Gastrocnemius medialis (tissue), 4 donors: ENCODE measurements around the gene MBNL1. TPM values are rescaled to one million over a fixed set of nuclear protein-coding genes. Genes with fewer than 3 reads are reported as not detected.

Source experiments
- ATAC-seq, 2 donors: fragments of 150-250 bp; one replicate each; pipeline ENCODE4 v1.9.1; 2016
- DNase-seq, 2 donors: peaks; one replicate each; pipeline ENCODE4 v3.0.0-alpha.2; 2019
- H3K27ac ChIP-seq, 4 donors: fragments of 200-600 bp; sonication (generic); 1 replicate in 1 of 4; 2 replicates in 3 of 4; pipeline ENCODE4 v1.5.1; 2016 to 2018; ENCODE audit warnings: mild to moderate bottlenecking in 2 of 4, moderate library complexity in 1 of 4
- H3K27me3 ChIP-seq, 3 donors: fragments of 200-600 bp; sonication (generic) in 2 of 3; 1 replicate in 1 of 3; 2 replicates in 2 of 3; pipeline versions ENCODE4 v1.5.1 to v1.6.0; 2016 to 2019; ENCODE audit warnings: mild to moderate bottlenecking in 1 of 3, moderate library complexity in 1 of 3
- H3K36me3 ChIP-seq, 2 donors: fragments of 200-600 bp; sonication (generic) in 1 of 2; one replicate each; pipeline ENCODE4 v1.5.1; 2017 to 2018
- H3K4me1 ChIP-seq, 2 donors: fragments of 200-600 bp; sonication (generic) in 1 of 2; one replicate each; pipeline ENCODE4 v1.5.1; 2016 to 2017; ENCODE audit warnings: mild to moderate bottlenecking in 2 of 2
- H3K4me3 ChIP-seq, 4 donors: fragments of 200-600 bp; sonication (generic) in 3 of 4; 1 replicate in 1 of 4; 2 replicates in 3 of 4; pipeline ENCODE4 v1.5.1; 2016 to 2019; ENCODE audit warnings: mild to moderate bottlenecking in 2 of 4
- H3K9me3 ChIP-seq, 3 donors: fragments of 200-600 bp; sonication (generic) in 2 of 3; 1 replicate in 1 of 3; 2 replicates in 2 of 3; pipeline ENCODE4 v1.5.1; 2016 to 2019
- CTCF ChIP-seq, 5 experiments: fragments of 450-650 bp in 3 of 5; fragments of 200-600 bp in 2 of 5; sonication (generic) in 2 of 5; IDR thresholded peaks in 4 of 5; conservative IDR thresholded peaks in 1 of 5; 1 replicate in 4 of 5; 2 replicates in 1 of 5; pipeline ENCODE4 v1.5.1; 2016 to 2019; ENCODE audit warnings: antibody characterized with exemption in 5 of 5, mild to moderate bottlenecking in 3 of 5, moderate library complexity in 3 of 5
- POLR2A ChIP-seq, 2 donors: fragments of 450-650 bp; IDR thresholded peaks; one replicate each; pipeline ENCODE4 v1.6.1; 2017; ENCODE audit warnings: antibody characterized with exemption in 2 of 2, mild to moderate bottlenecking in 2 of 2, moderate library complexity in 2 of 2
- in situ Hi-C, 4 donors: fragments of 200-750 bp; cut with MboI; loops; one replicate each; pipeline versions ENCODE4 v1.15.0 to v1.8.0; 2017; ENCODE audit warnings: low sequenced_read_pairs in 4 of 4
- intact Hi-C: fragments of 100-400 bp; cut with DNase I; formaldehyde crosslinking; loops from one replicate; pipeline ENCODE4 v1.15.1; 2023; ENCODE audit warnings: low total_unique reads
- total RNA-seq, 4 donors: library from RNA; depleted of rRNA; stranded (reverse); fragments of >200 nt; gene quantifications; one replicate each; pipeline versions ENCODE4 v1.1.0 to v1.2.3, GENCODE V29; 2016

Gene MBNL1
- total RNA-seq, 4 donors from 2014 or later = 519 to 597 (median 557) TPM

GRCh38 chr3:152447511-152447910 lies 178.8 kb downstream of the MBNL1 start:
- Histone ChIP-seq H3K27ac (peak overlapping the region; percentile 17 to 69 (median 42)), H3K27me3 (no peaks in the 10 kb centered on the region), H3K36me3 (peaks cover 0 to 71% of the 10 kb centered on the region in 2 donors), H3K9me3 (no peaks in the 10 kb centered on the region), H3K4me1 (peaks cover 54 to 55% of the 10 kb centered on the region in 2 donors), H3K4me3 (no peak overlapping the region)
- DNase-seq = no peak
- in situ Hi-C loops = loop anchor here in 3 of 4 donors (10.0 to 25.0 kb wide), 4 partner anchors 183 to 373 kb away; partner anchors contain the start of gene MBNL1 (in 2 of the 3)
- TF ChIP-seq CTCF (IDR thresholded peaks at IDR 0.05 in 4 of 5, conservative IDR thresholded peaks at IDR 0.05 in 1 of 5) = no peak
- TF ChIP-seq POLR2A (IDR thresholded peaks at IDR 0.05) = no peak
- no peak for ATAC-seq
- intact Hi-C loops = loop anchor here (5.0 to 10.0 kb wide), 2 partner anchors 220 to 373 kb away; no protein-coding TSS in a partner anchor

GRCh38 chr3:152448091-152448490 lies 179.4 kb downstream of the MBNL1 start:
- ATAC-seq = no peak
- in situ Hi-C loops (loop anchor here in 3 of 4 donors (10.0 to 25.0 kb wide), 4 partner anchors 183 to 373 kb away; partner anchors contain the start of gene MBNL1 (in 2 of the 3)), intact Hi-C loops (loop anchor here (5.0 to 10.0 kb wide), 2 partner anchors 221 to 373 kb away; no protein-coding TSS in a partner anchor)
- Histone ChIP-seq H3K9me3 (no peaks in the 10 kb centered on the region), H3K36me3 (peaks cover 0 to 75% of the 10 kb centered on the region in 2 donors), H3K27me3 (no peaks in the 10 kb centered on the region), H3K27ac (peak overlapping the region; percentile 16 to 69 (median 36)), H3K4me1 (peaks cover 49% of the 10 kb centered on the region in 2 donors), H3K4me3 (no peak overlapping the region)
- no peak for TF ChIP-seq CTCF (IDR thresholded peaks at IDR 0.05 in 4 of 5, conservative IDR thresholded peaks at IDR 0.05 in 1 of 5)
- DNase-seq = no peak

- Histone ChIP-seq H3K36me3 (peaks cover 0 to 81% of the 10 kb centered on the region in 2 donors), H3K9me3 (no peaks in the 10 kb centered on the region), H3K4me1 (peaks cover 9 to 25% of the 10 kb centered on the region in 2 donors), H3K27me3 (no peaks in the 10 kb centered on the region), H3K4me3 (no peak overlapping the region), H3K27ac (peak overlapping the region in 1 of 4 donors; percentile 10)
- in situ Hi-C loops = loop anchor here in 3 of 4 donors (25.0 kb wide), 3 partner anchors 265 to 390 kb away; no protein-coding TSS in a partner anchor
- intact Hi-C loops = no loop called here
- ATAC-seq (peak; percentile 27 to 48), DNase-seq (no peak)
- TF ChIP-seq CTCF (IDR thresholded peaks at IDR 0.05 in 4 of 5, conservative IDR thresholded peaks at IDR 0.05 in 1 of 5) (no peak), POLR2A (IDR thresholded peaks at IDR 0.05) (no peak)
Observed at GRCh38 chr3:152452318-152452717, 183.6 kb downstream of the MBNL1 start.

GRCh38 chr3:152454076-152454875 lies 185.5 kb downstream of the MBNL1 start:
- no peaks in the 10 kb centered on the region for H3K9me3 ChIP-seq
- H3K27me3 ChIP-seq = no peaks in the 10 kb centered on the region
- no peak for TF ChIP-seq POLR2A (IDR thresholded peaks at IDR 0.05)
- TF ChIP-seq CTCF (IDR thresholded peaks at IDR 0.05 in 4 of 5, conservative IDR thresholded peaks at IDR 0.05 in 1 of 5) = no peak
- H3K36me3 ChIP-seq = peaks cover 0 to 80% of the 10 kb centered on the region in 2 donors
- intact Hi-C loops = no loop called here
- H3K27ac ChIP-seq = peak overlapping the region; percentile 1 to 22 (median 5)
- peaks cover 8 to 17% of the 10 kb centered on the region in 2 donors for H3K4me1 ChIP-seq
- H3K4me3 ChIP-seq = no peak overlapping the region
- no peak for DNase-seq
- in situ Hi-C loops = loop anchor here in 3 of 4 donors (25.0 kb wide), 3 partner anchors 267 to 392 kb away; no protein-coding TSS in a partner anchor
- no peak for ATAC-seq
